GM12891 (cell line): ENCODE measurements around the gene TMEM164.

Source experiments
- PAX5 ChIP-seq: IDR thresholded peaks from 2 replicates; pipeline ENCODE4 v1.6.1; 2011; ENCODE audit warnings: low read length, moderate library complexity, mild to moderate bottlenecking; ENCODE audit not compliant: insufficient read depth, severe bottlenecking
- POLR2A ChIP-seq: IDR thresholded peaks from 2 replicates; pipeline ENCODE4 v1.6.1; 2011; ENCODE audit warnings: low read depth, low read length, control low read depth
- POLR2AphosphoS5 ChIP-seq: IDR thresholded peaks from 2 replicates; pipeline ENCODE4 v1.6.1; 2011; ENCODE audit warnings: low read depth, low read length, control low read depth
- SPI1 ChIP-seq: IDR thresholded peaks from 2 replicates; pipeline ENCODE4 v1.6.1; 2011; ENCODE audit warnings: low read depth, low read length, control low read depth
- TAF1 ChIP-seq: IDR thresholded peaks from 2 replicates; pipeline ENCODE4 v1.6.1; 2011; ENCODE audit warnings: low read depth, low read length, control low read depth

DNA sequence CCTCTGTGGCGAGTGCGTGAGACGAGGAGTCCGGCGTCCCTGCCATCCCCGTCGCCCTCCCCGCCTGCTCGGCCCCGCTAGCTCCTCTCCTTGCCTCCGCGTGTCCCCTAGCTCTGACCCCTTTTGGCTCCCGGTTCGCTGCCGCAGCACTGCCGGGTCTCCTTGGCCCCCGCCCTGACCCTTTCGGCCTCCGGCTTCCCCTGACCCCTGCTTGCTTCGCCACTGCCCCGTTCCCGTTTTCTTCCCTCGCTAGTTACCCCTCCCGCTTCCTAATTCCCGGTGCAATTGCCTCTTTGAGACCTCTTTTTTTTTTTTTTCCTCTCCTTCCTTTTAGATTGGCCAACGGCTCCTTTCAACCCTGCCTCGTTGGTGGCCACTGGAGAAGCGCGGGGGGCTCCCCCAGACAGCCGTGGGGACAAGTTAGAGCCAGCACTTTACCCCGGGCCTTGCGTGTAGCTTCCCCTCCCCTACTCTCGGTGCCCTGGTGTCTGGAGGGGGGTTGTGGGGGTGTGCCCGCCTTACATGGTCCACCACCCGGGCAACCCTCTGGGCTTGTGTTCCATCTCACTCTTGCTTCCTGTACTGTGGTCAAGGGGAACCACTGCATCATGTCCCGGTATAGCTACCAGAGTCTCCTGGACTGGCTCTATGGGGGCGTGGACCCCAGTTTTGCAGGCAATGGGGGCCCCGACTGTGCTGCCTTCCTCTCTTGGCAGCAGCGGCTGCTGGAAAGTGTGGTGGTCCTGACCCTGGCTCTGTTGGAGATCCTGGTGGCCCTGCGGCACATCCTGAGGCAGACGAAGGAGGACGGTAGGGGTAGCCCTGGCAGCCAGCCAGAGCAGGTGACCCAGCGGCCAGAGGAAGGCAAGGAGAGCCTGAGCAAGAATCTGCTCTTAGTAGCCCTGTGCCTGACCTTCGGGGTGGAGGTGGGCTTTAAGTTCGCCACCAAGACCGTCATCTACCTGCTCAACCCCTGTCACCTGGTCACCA, 548 bp downstream of the TMEM164 start:
- TF ChIP-seq SPI1 = no peak
- no peak for TF ChIP-seq POLR2AphosphoS5
- TF ChIP-seq POLR2A = no peak
- no peak for TF ChIP-seq TAF1
- no peak for TF ChIP-seq PAX5
